HG03342 (cell line): ENCODE measurements around the gene OR6B1.
"Not testable (repeated sequence)": the region's sequence is repeated elsewhere in the genome, so short reads cannot be mapped to it uniquely, and the experiment has no call there.

Source experiments
- ATAC-seq: cut with Tn5 transposase; IDR thresholded peaks from one replicate; pipeline ENCODE4 v1.9.1; 2021; ENCODE audit warnings: mild to moderate bottlenecking, moderate library complexity; ENCODE audit not compliant: unreplicated experiment

OR6B1 gene

DNA sequence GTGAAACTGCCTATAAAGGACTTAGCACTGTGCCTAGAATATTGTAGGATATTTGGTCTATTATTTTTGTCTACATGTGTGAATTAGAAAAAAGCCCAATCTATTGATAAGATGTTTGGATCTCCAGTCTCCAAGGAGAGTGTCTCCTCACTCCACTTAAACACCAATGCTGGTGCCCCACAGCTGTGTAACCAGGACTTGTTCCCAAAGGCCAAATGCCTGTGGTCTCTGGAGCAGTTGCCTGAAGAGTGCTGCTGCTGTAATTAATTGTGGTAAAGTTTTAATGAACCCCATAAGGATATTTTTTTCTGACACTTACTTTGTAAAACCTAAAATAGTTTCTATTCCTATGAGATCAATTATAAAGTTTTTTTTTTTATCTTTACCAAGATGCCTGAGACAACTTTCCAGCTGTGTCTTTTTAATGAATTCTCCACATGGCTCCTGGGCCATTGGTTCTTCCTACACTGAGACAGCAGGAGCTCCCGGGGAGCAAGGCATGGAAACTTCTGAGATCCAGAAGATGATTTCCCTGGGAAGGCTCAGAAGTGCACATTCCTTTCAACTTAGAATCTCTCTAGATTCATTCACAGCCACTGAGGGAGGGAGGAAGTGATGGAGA, 37.4 kb downstream of the OR6B1 start:
- no peak for ATAC-seq

GRCh38 chr7:144038887-144039286, 38.8 kb downstream of the OR6B1 start:
- no peak for ATAC-seq

- ATAC-seq: no peak
These were observed 48.5 kb downstream of the OR6B1 start, which contains the start of gene OR2A5 for GRCh38 chr7:144048648-144049047. TSS of gene OR2A5 (plus strand) at chr7:144048948. CDS start at chr7:144050402, 1,454 bp downstream.

- ATAC-seq: no peak
These were observed 49.4 kb downstream of the OR6B1 start for GRCh38 chr7:144049491-144049890.

- no peak for ATAC-seq
These were observed 50.0 kb downstream of the OR6B1 start for GRCh38 chr7:144050093-144050492.

DNA sequence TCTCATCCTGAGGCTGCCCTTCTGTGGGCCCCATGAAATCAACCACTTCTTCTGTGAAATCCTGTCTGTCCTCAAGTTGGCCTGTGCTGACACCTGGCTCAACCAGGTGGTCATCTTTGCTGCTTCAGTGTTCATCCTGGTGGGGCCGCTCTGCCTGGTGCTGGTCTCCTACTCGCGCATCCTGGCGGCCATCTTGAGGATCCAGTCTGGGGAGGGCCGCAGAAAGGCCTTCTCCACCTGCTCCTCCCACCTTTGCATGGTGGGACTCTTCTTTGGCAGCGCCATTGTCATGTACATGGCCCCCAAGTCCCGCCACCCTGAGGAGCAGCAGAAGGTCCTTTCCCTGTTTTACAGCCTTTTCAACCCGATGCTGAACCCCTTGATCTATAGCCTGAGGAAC, 50.8 kb downstream of the OR6B1 start:
- not testable (repeated sequence) for ATAC-seq

DNA sequence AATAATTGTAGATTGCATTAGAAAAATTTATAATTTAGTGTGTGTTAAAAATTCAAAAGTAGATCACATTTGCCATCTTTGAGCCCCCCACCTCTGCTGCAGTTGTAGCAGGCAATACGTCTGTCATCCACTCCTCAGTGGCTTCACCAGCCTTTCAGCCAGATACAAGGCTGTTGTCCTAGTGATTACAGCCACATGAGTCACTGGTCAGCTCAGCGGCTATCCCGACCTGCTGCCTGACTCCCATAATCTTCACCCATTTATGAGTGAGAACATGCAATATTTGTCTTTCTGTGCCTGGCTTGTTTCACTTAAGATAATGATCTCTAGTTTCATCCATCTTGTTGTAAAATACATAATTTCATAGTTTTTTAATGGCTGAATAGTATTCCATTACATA, 57.8 kb downstream of the OR6B1 start:
- no peak for ATAC-seq
